HG03025 (cell line): ENCODE measurements around the gene GPR139.

Source experiments
- ATAC-seq: cut with Tn5 transposase; IDR thresholded peaks from one replicate; pipeline ENCODE4 v1.9.1; 2021; ENCODE audit warnings: mild to moderate bottlenecking, moderate library complexity; ENCODE audit not compliant: unreplicated experiment, low FRiP score

Gene GPR139

DNA sequence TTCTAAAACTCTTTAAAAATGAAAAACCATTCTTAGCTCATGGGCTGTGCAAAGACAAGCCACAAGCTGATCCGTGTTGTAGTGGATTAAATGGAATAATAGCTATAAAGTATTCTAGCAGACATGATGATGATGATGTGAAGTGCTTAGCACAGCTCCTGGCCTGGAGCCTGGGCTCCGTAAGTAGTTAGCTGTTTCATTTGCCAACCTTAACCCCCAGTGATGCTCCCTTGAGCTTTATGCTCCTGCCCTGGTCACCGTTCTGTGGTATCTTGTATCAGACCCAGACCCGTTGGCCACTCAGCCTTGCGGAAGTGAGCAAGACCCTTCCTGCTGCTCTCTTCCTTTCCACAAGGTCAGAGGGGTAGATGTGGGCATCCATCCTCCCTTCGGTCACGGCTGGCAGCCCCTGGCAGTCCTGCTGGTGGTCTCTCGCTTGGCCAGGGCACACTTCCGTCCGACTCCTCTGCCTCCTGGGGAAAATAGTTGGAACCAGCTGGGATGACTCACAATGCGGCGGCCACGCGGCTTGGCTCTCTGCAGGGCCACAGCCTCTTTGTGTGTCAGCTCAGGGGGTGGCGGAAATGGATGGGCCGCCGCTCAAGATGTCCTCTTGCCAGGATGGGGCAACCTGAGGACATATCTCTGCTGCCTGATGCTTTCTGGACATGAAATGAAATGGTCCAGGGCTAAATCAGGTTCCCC, 79.1 kb downstream of the GPR139 start:
- no peak for ATAC-seq

DNA sequence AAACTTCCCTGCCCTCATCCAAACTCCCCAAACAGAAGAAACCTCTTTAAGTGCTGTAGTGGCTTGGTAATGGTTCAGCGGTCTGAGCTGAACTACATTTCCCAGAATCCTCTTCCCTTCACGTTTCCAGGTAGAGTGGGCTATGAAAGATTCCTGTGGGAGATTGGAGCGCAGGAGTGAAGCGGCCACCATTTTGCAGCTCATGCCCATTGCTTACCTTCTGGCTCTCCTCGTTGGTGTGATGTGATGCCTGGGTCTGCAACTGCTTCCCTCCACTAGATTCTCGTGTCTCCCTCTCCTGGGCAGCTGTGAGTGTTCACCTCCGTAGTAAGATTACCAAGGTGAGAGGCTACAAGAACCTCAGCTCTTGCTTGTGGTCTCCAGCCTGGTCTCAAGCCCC, 82.1 kb downstream of the GPR139 start:
- no peak for ATAC-seq

GRCh38 chr16:19984135-19984534, 89.6 kb downstream of the GPR139 start:
- ATAC-seq, result no peak
